GM21786 (cell line): ENCODE measurements around the gene ACSS1.

ENCODE experiments used
- ATAC-seq: cut with Tn5 transposase; IDR thresholded peaks from one replicate; pipeline ENCODE4 v1.9.1; 2021; ENCODE audit not compliant: unreplicated experiment

The ACSS1 gene

DNA sequence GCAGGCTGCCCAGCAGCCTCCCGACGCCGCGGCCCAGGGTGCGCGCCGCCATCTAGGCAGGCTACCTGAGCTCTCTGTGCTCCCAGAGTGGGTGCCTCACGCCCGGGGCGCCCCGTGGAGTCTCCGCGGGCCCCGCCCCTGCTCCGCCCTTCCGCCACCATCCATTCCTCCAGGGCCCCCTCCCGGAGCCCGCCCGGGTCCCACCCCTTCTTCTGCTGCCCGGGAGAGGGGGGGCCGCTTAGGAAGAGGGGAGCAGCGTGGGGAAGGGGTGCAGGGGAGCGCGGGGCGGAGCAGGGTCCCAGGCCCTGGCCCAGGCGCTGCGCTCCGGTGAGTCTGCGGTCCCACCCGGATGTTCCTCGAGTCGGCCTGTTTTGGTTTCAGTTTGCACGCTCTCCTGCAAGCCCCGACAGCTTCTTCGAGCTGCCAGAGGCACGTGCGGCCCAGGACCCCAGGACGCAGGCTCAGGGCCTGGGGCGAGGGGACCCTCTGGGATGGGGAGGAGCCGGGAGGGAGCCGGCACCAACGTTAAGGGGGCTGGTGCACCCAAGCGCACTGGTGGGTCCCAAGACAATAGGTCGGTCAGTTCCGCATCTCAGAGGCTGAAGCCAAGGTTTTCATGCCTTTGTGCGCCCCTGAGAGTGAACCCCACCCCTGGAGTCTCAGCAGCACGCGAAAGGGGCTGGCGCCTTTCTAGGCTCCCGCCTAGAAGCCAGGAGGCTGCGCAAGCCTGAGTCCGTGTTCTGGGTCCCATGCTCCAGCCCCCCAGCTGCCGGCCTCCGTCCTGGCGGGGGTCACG is at the start of gene ACSS1:
Gene ACSS1, minus strand, starts transcription at position 89 of the 796 bp plus-strand sequence. Its CDS starts 37 bp downstream, at position 52.
- ATAC-seq = peak; percentile 51

GRCh38 chr20:25103526-25103925 is 45.6 kb upstream of the ACSS1 start:
- ATAC-seq = no peak

DNA sequence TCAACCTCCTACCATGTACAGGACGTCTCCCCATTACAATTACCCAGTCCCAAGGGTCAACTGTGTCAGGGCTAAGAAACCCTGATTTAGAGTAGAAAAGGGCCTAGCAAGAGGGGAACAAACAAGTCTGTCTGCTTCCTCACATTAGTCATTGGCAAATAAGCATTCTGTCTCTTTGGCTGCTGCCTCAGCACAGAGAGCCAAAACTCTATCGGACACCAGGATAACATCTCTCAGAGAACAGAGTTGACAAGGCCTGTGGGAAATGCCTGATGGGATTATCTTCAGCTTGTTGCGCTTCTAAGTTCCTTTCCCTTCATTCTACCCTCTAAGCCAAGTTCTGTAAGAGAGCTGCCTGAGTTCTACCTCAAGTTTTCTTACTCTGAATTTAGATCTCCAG is 43.0 kb upstream of the ACSS1 start:
- no peak for ATAC-seq

- ATAC-seq = no peak
Observed at GRCh38 chr20:25099601-25100140, 41.7 kb upstream of the ACSS1 start.

- no peak for ATAC-seq
Observed at GRCh38 chr20:25097498-25097897, 39.6 kb upstream of the ACSS1 start.

GRCh38 chr20:25090492-25091429 is 32.8 kb upstream of the ACSS1 start:
- peak; percentile 90 for ATAC-seq

DNA sequence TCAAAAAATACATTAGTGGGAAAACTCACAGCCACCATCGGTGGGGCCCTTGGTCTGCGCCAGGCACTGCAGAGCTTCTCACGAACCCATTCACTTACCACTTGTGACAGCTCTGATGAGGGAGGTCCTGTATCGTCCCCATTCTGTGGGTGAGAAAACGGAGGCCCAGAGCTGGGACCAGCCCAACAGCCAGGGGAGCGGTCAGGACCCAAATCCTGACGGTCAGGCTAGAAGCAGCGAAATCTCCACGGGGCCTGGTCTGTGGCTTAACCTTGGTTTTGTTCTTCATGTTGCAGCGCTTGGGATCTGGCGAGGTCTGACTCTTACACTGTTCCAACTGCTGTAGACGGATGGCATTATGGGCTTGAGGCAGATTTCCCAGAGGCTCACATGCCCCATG is 31.7 kb upstream of the ACSS1 start:
- ATAC-seq = no peak

DNA sequence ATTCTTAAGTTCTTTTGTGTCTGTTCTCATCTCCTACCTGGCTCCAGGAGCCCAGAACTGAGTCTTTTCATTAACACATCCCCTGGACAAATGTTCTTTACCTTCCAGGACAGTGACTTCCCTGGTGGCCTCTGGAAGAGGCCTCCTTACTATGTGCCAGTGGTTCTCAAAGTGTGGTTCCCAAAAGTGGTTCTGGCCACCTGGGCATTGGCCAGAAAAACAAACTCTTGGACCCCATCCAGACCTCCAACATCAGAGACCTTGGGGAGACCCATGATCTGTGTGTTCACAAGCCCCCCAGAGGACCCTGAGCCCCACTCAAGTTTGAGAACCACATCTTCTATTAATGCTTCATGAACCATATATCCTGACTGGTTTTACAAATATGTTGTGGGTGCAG is 31.2 kb upstream of the ACSS1 start:
- ATAC-seq = no peak

GRCh38 chr20:25088267-25088666 is 30.3 kb upstream of the ACSS1 start:
- no peak for ATAC-seq

DNA sequence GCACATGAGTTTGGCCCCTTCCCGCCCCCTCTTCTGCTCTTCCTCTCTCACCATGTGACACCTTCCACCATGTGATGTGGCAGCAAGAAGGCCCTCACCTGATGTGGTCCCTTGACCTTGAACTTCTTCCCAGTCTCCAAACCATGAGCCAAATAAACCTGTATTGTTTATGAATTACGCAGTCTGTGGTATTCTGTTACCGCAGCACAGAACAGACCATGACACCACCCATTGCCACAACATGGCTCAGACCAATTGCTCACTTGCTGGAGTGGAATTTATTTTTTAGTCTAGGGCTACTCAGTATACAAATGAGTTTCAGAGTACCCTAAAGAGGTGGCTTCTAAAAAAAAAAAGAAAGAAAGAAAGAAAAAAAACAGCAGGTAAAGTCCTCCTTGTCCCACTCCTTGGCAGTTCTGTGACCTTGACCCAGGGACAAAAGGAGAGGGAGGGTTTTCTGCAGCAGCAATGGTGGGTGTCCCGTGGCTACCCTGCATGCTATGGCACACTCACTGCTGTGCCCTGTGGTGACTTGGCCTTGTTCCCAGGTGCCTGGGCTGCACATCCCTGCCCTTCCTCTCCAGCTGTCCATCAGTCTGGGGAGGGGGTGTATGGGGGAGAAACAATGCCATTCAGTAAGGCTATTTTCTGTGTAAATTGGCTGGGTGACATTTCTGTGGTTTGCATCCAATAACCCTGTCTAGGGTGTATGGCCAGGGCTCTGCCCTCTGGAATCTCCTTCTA is 29.4 kb upstream of the ACSS1 start:
- ATAC-seq = no peak

DNA sequence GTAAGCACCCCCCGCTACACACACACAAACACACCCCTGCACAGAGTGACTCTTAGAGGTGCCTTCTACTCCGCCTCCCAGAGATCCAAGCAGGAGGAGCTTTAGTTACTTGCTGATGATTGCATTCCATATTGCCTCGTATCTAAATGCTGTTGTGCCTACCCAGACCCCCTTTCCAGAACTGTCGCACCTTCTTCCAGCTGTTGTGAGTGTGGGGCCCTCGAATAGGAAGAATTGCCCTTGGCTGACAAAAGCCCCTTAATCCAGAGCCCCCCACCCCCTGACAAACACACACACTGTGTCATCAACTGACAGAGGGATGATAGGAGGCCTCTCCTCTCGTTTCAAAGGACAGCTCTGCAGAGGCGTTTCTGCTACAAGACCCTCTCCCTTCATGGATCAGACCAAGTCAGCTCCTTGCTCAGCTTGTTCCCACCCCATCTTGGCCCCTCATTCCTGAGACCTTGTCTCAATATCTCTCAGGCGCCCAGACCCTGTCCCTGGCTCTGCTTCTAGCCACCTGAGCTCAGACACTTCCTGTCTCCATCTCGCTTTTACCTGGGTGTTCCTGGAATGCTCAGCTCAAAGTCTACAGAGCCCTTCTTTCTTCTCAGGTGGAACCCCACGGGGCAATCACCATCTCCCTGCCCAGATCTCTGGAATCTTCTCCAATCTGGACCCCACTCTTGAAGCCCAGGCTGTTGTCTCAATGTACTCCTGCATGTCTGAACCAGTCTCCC is 28.0 kb upstream of the ACSS1 start:
- ATAC-seq = no peak

DNA sequence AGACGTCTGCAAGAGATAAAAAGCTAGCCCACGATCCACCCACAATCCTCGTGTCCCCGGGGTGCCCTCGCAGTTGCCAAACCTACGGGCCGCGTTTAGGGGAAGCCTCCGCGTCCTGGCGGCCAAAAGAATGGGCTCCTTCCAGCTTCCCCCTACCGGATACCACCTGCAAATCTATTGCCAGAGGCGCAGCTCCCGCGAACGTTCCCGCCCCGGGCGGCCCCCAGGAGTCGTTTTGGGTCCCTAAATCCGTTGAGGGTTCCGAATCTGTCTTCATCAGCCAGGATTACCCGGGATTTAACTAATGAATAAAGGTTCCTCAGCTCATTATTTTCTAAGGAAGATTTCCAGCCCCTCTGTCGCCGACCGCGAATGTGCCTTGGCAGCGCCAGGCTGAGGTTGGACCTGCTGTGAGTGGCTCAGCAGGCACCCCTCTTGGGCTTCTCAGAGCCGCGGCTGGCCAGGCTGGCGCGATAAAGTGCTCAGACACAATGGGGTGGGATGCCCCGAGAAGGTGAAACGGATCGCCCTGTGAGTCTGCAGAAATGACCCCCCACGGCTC is 26.8 kb upstream of the ACSS1 start:
- ATAC-seq = no peak

DNA sequence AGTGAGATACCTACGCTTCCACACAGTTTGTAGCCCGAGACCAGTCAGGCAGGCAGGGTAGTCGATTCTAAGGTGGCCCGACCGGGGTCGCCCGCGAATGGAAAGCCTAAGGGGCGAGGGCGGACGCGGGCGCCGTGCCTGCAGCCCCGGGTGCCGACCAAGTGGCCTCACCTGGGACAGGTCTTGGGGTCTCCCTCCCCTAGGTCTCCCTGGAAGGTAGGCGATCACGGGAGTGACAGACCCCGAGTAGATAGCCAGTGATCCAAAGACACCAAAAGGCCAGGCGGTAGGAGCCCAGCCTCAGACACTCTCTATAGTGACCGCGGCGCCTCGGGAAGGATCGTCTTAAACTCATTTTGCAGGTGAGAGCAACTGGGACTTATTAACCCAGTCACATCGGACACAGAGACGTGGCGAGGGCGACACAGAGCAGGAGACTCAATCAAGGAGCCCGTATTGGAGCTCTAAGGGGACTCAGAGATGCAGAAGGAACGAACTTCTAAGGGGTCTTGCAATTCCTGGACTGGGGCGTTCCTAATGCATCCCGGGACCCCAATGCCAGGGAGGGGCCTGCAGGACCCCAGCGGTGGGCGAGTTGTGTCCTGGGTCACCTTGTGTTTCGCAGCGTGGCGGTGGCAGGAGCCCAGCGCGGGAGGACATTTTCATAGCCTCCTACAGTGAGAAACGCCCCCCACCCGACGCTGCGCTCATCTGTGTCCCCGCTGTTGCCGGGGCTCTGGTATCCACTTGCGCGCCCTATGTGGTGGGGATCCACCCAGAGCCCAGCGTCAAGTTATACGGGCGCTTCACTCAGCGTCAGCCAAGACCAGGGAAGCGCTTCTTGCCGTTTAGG is 26.1 kb upstream of the ACSS1 start:
- ATAC-seq = no peak

DNA sequence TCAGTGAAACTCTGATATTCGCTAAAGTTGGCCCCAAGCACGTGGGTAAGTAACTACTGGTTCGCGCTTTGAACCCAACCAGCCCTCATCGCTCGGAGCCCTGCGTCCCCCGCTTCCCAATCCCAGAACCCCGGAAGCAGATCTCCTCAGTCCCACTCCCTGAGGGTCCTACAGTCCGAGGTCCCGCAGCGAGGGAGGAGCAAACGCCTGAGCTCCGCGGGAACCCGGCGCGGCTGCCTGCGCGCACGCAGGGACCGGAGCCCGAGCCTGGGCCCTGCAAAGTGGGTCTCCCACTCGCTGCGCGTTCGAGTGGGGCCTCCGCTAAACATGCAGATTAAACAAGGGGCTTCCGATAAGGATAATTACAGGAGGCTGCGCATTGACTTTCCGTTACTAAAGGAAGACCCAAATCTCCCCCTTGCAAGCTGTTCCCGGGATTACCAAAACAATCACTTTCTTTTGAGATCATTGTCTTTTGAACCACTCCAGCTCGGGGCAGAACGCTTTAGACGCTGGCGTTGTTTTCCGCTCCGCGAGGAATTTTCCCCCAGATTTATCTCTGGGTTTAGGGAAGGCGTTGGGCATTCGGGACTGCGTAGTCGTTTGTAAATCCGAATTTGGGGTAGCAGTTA is 25.3 kb upstream of the ACSS1 start:
- no peak for ATAC-seq

- ATAC-seq = no peak
Observed at GRCh38 chr20:25082498-25082873, 24.5 kb upstream of the ACSS1 start.

DNA sequence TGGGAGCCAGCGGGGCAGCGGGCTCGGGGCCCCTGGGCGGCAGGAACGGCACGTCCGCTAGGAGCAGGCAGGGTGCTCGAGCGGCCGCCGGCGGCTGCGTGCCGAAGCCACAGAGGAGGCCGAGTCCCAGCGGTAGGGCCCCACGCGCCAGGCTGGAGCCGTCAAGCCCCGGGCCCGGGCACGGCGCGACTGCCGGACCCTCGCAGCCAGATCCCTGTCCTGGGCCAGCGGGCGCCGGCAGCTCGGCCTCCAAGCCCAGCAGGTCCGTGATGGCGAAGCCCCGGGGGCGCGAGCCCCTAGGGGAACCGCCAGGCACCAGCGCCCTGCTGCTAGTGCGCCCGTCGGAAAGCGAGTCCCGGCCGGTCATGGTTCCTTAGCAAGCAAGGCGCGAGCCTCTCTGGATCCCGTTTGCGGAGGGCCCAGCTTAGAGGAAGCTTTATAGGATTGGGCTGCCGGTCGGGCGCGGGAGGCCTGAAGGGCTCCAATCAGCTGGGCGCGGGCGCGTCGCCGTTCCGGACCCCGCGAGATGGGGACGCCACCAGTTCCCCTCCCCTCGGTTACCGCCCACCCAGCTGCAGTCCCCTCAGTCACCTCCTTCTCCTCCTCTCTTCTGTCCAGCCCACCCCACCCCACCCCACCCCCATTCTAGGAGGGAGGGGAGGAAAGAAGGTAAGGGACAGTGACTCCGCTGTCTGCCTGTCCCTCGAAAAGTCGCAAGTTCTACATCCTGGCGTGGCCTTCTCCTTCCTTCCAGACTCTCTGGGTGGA is 24.0 kb upstream of the ACSS1 start, which contains the start of gene VSX1:
Gene VSX1, minus strand, starts transcription at position 412 of the 768 bp plus-strand sequence. Its CDS starts 45 bp downstream, at position 367.
- no peak for ATAC-seq

DNA sequence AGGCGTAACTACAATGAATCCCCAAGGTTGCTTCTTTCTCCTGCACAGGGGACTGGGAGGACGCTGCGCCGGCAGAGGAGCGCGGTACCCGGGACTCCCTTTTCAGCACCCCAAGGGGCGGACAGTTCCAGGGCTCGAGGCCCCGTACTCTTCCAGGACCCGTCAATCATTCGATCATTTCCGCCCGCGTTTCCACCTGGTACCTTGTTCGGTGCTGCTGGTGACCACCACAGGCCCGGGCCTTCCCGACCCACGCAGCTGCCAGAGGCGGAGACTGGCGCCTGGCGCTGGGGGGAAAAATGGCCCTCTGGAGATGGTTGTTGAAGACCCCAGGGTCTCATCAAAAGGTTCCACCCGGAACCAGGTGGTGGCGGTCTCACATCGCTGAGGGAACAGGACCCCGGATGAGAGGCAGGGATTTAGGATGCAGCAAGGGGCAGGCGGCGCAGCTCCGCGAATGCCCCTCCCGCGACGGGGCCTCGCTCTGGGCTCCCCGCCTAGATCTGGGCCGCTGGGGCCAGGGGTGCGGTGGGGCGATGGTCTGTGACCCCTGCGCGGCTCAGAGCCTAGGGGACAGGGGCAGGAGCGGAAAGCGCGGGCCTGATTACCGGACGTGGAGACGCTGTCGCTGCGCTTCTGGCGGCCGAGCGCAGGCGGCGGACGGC is 23.3 kb upstream of the ACSS1 start:
- no peak for ATAC-seq
